Measurements from ENCODE around the gene EIF4ENIF1.
A peak's percentile ranks its signal among the peaks of the same experiment; 100 is the strongest.
"Not testable (repeated sequence)": the region's sequence is repeated elsewhere in the genome, so short reads cannot be mapped to it uniquely, and the experiment has no call there.

Gene EIF4ENIF1

GRCh38 chr22:31442768-31443489 lies 46.7 kb downstream of the EIF4ENIF1 start:
- DNase-seq (ENCODE audit: low read depth): no peak

- no peak for DNase-seq (ENCODE audit: low read depth)
These were observed 48.0 kb downstream of the EIF4ENIF1 start for GRCh38 chr22:31441652-31442051.

DNA sequence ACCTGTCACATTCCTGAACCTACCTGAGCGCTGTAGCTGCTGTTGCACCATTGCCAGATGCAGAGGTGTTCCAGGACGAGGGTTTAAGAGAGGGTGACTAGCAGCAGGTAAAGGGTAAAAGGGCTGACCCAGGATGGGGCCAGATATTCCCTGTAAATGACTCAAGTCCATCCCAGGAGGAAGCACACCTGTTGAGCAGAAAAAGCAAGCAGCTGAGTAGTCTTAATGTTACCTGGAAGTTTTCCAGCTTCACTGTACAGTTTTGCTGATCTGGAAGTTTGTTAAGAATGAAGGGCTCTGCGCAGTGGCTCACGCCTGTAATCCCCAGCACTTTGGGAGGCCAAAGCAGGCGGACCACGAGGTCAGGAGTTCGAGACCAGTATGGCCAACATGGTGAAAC lies 49.0 kb downstream of the EIF4ENIF1 start:
- no peak for DNase-seq (ENCODE audit: low read depth)

GRCh38 chr22:31439808-31440207 lies 49.8 kb downstream of the EIF4ENIF1 start:
- DNase-seq (ENCODE audit: low read depth): no peak

DNA sequence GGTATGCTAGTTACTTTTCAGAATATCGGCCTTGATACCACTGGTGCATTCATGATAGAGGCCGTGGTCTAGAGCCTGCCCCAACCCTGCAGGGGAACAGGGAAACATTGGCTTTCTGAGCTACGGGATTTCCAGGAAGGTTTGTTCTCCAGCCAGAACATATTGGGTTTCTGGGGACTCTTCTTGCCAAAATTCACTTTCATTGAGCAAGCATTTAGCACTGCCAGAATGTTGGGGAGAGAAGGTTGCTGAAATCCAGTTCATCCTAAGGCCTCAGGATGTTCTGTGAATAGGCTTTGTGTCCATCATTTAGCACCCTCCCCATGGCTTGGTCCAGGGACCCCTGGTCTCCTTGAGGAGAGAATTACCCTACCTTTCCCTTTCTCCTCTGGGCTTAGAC lies 53.5 kb downstream of the EIF4ENIF1 start:
- DNase-seq (ENCODE audit: low read depth): no peak

DNA sequence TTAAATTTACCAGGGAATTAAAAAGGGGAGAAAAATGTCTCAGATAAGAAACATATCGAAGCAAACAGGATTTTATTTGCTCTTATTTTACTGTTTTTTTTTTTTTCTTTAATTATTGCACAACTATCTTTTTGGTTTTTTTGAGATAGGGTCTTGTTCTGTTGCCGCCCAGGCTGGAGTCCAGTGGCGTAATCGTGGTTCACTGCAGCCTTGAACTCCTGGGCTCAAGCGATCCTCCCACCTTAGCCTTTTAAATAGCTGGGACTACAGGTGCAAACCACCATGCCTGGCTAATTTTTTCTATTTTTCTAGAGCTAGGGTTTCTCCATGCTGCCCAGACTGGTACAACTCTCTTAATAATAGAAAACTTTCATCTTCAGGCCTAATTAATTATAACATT lies 57.7 kb downstream of the EIF4ENIF1 start:
- DNase-seq (ENCODE audit: low read depth): no peak

DNA sequence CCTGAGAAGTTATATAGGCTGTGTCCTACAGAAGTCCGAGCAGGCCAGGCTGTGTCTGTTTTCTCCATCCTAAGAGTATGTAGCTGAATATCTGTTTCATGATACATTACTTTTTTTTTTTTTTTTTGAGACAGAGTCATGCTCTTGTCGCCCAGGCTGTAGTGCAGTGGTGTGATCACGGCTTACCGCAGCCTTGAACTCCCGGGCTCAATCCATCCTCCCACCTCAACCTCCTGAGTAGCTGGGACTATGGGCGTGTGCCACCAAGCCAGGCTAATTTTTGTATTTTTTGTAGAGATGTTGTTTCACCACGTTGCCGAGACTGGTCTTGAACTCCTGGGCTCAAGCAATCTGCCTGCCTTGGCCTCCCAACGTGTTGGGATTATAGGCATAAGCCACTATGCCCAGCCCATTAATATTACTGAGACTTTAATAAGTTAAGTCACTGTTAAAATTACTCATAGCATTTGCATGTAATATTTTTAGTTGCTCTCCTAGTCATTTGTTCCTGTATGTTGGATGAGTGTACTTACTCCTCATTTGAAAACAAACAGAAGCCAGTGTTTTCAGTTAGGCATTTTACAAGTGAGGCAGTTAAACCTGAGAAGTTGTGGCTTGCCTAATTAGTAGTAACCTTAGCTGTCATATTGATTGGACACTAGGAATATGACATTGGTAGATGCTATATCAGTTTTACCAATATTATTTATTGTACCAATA lies 64.2 kb downstream of the EIF4ENIF1 start:
- DNase-seq (ENCODE audit: low read depth): no peak

GRCh38 chr22:31402350-31402749 lies 87.3 kb downstream of the EIF4ENIF1 start:
- DNase-seq (ENCODE audit: low read depth): not testable (repeated sequence)

GRCh38 chr22:31400023-31400397 lies 89.6 kb downstream of the EIF4ENIF1 start:
- DNase-seq (ENCODE audit: low read depth): no peak

DNA sequence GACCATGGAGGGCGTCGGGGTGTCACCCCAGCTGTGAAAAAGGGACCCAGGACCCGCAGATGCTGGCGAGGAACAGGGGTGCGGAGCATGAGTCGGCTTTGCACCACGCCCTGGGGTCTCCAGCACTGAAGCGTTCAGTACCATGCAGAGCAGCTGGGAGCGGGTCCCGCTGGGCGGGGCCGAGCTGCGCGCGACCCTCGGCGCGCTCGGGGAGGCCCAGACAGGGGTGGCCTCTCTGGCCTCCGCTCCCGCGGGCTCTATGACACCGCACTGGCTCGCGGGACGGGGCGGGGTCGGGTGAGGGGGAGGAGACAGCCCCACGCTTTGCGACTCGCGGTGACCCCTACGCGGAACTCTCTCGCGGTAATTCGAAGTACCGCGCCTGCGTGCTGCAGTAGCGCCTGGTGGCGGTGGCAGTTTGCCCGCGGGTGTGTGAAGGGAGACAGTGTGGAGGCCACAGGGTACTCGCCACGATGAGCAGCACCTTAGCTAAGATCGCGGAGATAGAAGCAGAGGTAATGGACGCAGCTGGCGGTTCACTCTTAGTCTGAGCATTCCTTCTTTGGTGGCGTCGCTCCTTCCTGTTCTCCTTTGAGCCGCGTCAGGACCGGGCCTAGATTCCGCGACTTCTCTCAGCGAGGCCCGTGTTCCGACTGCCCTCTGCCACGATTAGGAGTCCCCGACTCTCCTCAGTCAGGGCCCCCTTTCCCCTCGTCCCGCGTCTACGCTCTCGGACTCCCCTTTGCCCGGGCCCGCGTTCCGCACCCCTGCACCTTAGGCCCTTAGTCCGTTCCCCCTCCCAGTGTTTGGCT lies 90.2 kb downstream of the EIF4ENIF1 start, which contains the start of gene DRG1:
Gene DRG1 (plus strand): TSS at position 394 of the 812 bp plus-strand sequence. CDS start 80 bp downstream, at position 474.
- DNase-seq (ENCODE audit: low read depth): peak; percentile 96

GRCh38 chr22:31398231-31398630 lies 91.4 kb downstream of the EIF4ENIF1 start:
- DNase-seq (ENCODE audit: low read depth): no peak

DNA sequence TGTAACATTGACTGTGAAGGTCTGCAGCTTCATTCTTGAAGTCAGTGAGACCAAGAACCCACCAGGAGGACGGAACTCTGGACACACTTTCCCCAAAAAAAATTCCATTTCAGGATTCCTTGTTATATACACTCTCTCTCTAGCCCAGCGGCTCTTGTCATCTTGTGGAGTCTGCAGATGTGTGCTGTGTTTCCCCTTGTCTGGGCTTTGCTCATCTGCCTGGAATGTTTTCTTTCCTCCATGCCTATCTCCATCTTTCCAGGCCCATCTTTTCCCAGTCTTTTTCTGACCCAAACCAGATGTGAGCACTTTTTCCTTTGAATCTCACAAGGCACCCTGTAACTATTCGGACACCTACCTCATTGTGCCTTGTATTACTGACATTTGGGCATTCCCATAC lies 95.3 kb downstream of the EIF4ENIF1 start:
- no peak for DNase-seq (ENCODE audit: low read depth)

GRCh38 chr22:31393893-31394292 lies 95.7 kb downstream of the EIF4ENIF1 start:
- DNase-seq (ENCODE audit: low read depth): no peak
